ENCODE data around the gene EBF4.

DNA sequence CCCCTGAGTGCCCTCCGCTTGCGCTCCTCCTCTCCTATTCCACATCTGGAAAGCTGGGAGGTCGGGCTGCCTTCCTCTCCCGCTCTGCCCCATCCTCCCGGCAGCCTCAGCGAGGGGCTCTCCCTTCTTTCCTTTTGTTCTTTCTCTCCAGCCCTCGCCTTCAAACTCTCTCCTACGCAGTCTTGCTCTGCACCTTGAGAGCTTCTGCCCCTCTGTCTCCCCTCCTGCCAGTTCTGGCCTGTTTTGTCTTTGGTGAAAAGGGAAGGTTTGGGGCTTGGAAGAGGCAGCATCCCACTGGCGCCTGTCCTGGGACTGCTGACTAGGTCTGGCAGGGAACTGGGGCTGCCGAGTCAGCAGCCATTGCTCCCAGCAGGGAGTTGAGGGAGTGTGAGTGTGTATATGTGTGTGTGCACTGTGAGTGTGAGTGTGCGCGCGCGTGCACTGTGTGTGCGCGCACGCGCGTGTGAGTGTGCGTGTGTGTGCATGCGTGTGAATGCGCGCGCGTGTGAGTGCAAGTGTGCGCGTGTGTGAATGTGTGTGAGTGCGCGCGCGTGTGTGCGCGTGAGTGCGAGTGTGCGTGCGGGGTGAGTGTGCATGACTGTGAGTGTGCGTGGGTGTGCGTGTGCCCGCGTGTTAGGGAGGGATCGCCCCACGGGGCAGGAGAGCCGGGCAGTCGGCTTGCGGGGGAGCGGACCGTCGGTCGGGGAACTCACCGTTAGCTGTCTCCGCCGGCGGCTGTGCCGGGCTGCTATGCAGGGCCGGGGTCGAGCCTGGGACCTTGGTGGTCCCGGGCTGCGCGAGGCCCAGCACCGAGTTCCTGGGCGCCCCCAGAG, 107.3 kb downstream of the EBF4 start:
- TF ChIP-seq, protein P1, sequence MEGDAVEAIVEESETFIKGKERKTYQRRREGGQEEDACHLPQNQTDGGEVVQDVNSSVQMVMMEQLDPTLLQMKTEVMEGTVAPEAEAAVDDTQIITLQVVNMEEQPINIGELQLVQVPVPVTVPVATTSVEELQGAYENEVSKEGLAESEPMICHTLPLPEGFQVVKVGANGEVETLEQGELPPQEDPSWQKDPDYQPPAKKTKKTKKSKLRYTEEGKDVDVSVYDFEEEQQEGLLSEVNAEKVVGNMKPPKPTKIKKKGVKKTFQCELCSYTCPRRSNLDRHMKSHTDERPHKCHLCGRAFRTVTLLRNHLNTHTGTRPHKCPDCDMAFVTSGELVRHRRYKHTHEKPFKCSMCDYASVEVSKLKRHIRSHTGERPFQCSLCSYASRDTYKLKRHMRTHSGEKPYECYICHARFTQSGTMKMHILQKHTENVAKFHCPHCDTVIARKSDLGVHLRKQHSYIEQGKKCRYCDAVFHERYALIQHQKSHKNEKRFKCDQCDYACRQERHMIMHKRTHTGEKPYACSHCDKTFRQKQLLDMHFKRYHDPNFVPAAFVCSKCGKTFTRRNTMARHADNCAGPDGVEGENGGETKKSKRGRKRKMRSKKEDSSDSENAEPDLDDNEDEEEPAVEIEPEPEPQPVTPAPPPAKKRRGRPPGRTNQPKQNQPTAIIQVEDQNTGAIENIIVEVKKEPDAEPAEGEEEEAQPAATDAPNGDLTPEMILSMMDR (conservative IDR thresholded peaks at IDR 0.05), result no peak
- no peak for TF ChIP-seq ZFX (IDR thresholded peaks at IDR 0.05)

Data from C4-2B (cell line).